NCI-H1930 (cell line): ENCODE measurements around the gene ELOVL2.
A peak's percentile ranks its signal among the peaks of the same experiment; 100 is the strongest.
"Not testable (repeated sequence)": the region's sequence is repeated elsewhere in the genome, so short reads cannot be mapped to it uniquely, and the experiment has no call there.

ENCODE experiments used
- DNase-seq, 2 experiments: peaks; one replicate each; lab custom pipeline; 2025; lab: John Stamatoyannopoulos, UW

ELOVL2 gene

GRCh38 chr6:11043961-11044711 is at the start of gene ELOVL2:
Gene ELOVL2 (minus strand): TSS chr6:11044305. CDS start chr6:11044230, 75 bp downstream.
- peak; percentile 49 to 77 for DNase-seq

- DNase-seq, result no peak
These were observed 49.2 kb upstream of the ELOVL2 start for GRCh38 chr6:11093376-11093625.

- DNase-seq, result peak in 1 of 2 experiments; percentile 29
These were observed 48.7 kb upstream of the ELOVL2 start for GRCh38 chr6:11092668-11093375.

- DNase-seq, result not testable (repeated sequence)
These were observed 47.0 kb upstream of the ELOVL2 start for GRCh38 chr6:11091141-11091540.

DNA sequence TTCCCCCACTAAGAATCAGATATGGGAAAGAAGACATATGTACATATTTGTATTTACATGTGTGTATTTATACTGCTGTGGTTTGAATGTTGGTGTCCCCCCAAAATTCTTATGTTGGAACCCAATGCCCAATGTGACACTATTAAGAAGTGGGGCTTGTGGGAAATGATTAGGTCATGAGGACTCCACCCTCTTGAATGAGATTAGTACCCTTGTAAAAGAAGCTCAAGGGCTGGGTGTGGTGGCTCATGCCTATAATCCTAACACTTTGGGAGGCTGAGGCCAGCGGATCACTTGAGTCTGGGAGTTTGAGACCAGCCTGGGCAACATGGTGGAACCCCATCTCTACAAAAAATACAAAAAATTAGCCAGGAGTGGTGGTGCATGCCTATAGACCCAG is 45.6 kb upstream of the ELOVL2 start:
- DNase-seq, result no peak

- not testable (repeated sequence) for DNase-seq
These were observed 43.2 kb upstream of the ELOVL2 start for GRCh38 chr6:11087141-11087812.

GRCh38 chr6:11085758-11086435 is 41.8 kb upstream of the ELOVL2 start:
- no peak for DNase-seq

DNA sequence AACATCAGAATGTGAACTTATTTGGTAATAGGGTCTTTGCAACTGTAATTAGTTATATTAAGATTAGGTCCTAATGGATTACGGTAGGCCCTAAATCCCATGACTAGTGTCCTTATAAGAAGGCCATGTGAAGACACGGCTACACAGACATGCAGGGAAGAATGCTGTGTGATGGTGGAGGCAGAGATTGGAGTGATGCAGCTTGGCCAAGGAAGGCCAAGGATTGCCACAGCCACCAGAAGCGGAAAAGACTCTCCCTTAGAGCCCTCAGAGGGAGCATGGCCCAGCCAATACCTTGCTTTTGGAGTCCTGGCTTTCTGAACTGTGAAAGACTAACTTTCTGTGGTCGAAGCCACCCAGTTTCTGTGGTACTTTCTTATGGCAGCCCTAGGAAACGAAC is 39.9 kb upstream of the ELOVL2 start:
- DNase-seq, result no peak

- no peak for DNase-seq
These were observed 39.4 kb upstream of the ELOVL2 start for GRCh38 chr6:11083491-11083890.

- DNase-seq, result no peak
These were observed 36.2 kb upstream of the ELOVL2 start for GRCh38 chr6:11080296-11080695.

DNA sequence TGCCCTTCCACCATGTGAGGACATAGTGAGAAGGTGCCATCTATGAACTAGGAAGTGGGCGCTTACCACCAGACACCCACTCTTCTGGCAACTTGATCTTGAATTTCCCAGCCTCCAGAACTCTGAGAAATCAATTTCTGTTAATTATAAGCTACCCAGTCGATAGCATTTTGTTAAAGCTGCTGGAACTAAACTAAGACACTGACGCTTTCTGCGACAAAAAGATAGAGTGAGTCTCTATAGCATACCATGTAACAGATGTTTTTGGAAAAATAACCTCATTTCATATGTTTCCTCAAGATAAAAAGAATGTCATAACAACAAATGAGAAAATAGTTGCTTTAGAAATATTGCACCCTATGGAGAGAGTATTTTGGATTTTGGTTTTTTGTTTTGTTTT is 34.2 kb upstream of the ELOVL2 start:
- DNase-seq, result no peak

- DNase-seq, result no peak
These were observed 32.4 kb upstream of the ELOVL2 start for GRCh38 chr6:11076540-11076939.

DNA sequence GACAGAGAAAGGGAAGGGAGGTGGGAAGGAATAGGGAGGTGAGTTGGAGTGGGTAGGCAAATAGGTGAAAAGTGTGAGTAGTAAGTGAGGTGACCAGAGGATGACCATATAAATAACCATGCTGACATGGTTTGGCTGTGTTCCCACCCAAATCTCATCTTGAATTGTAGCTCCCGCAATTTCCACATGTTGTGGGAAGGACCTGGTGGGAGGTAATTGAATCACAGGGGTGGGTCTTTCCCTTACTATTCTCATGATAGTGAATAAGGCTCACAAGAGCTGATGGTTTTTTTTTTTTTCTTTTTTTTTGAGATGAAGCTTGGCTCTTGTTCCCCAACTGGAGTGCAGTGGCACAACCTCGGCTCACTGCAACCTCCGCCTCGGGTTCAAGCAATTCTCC is 28.0 kb upstream of the ELOVL2 start:
- no peak for DNase-seq

GRCh38 chr6:11069760-11070159 is 25.7 kb upstream of the ELOVL2 start:
- no peak for DNase-seq

DNA sequence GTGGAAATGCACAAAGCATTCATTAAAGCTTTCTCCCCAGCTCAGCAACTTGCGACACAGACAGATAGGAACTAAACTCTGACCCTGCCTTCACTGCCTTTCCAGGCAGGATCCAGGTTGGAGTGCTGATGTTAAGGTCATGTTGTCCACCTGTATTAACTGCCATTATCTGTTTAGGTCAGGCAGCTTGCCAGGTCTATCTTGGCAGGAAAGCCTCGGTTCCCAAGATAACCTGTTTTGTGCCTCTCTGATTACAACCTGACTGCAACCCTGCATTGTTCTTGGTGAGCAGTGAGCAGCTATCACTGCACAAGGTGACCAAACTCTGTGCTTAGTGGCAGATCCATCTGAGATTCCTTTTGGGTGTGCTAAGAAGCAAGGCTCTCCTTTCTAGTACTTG is 23.2 kb upstream of the ELOVL2 start:
- DNase-seq, result no peak

- no peak for DNase-seq
These were observed 22.6 kb upstream of the ELOVL2 start for GRCh38 chr6:11066505-11067347.

- DNase-seq, result no peak
These were observed 21.5 kb upstream of the ELOVL2 start for GRCh38 chr6:11065436-11066202.

- no peak for DNase-seq
These were observed 20.7 kb upstream of the ELOVL2 start for GRCh38 chr6:11064836-11065235.

DNA sequence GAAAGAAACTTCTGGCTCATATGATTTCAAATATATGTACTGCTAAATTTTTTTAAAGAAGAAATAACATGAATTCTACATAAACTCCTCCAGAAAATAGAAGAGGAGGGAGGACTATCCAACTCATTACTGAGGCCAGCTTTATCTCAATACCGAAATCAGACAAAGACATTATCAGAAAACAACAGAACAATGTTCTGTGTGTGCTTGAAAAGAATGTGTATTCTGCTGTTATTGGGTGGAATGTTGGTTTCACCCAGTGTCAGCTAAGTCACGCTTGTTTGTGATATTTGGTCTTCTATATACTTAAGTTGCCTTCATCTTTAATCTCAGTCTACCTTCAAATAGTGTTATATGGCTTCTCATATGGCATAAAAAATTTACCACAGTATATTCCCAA is 18.6 kb upstream of the ELOVL2 start:
- no peak for DNase-seq

DNA sequence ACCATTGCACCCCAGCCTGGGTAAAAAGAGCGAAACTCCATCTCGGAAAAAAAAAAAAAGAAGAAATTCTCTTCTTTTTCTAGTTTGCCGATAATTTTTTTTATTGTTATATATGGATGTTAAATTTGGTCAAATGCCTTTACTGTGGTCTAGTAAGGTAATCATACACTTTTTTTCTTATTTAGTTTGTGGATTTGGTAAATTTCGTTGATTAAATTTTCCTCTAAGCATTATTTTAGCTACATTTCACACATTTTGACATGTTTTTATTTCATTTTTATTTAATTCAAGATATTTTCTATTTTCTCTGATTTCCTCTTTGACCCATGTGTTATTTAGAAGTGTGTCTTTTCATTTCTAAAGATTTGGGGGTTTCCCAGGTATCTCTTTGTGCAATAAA is 18.0 kb upstream of the ELOVL2 start:
- no peak for DNase-seq

- no peak for DNase-seq
These were observed 14.3 kb upstream of the ELOVL2 start for GRCh38 chr6:11058406-11058805.
